SK-N-SH treated with all-trans-retinoic acid at 6 μM for 48 hours (cell line): Measurements from ENCODE around the gene SMTNL2.
"Not testable (repeated sequence)": the region's sequence is repeated elsewhere in the genome, so short reads cannot be mapped to it uniquely, and the experiment has no call there.

Experiments used
- ARNTL ChIP-seq: fragments of 450-650 bp; formaldehyde crosslinking; IDR thresholded peaks from 2 replicates; pipeline ENCODE4 v1.5.0; 2020; ENCODE audit warnings: low read depth, mild to moderate bottlenecking, moderate library complexity, borderline replicate concordance
- BACH2 ChIP-seq: fragments of 250-450 bp; sonication (Bioruptor Pico); IDR thresholded peaks from 2 replicates; pipeline ENCODE4 v1.9.0; 2021; ENCODE audit warnings: mild to moderate bottlenecking, borderline replicate concordance
- SNAI2 ChIP-seq: fragments of 250-450 bp; sonication (Bioruptor Pico); IDR thresholded peaks from 2 replicates; pipeline ENCODE4 v1.5.0; 2020; ENCODE audit warnings: mild to moderate bottlenecking, moderate library complexity
- TCF4 ChIP-seq: fragments of 250-450 bp; sonication (Bioruptor Pico); IDR thresholded peaks from 2 replicates; pipeline ENCODE4 v1.8.0; 2021; ENCODE audit warnings: mild to moderate bottlenecking, moderate library complexity, borderline replicate concordance
- ZC3H10 ChIP-seq: fragments of 250-450 bp; sonication (Bioruptor Pico); IDR thresholded peaks from 2 replicates; pipeline ENCODE4 v1.5.1; 2021; ENCODE audit warnings: mild to moderate bottlenecking, moderate library complexity
- ZNF565 ChIP-seq: fragments of 450-650 bp; formaldehyde crosslinking; conservative IDR thresholded peaks from 2 replicates; pipeline ENCODE4 v1.5.0; 2020; ENCODE audit warnings: low read depth, mild to moderate bottlenecking, moderate library complexity
- ZNF70 ChIP-seq: fragments of 450-650 bp; formaldehyde crosslinking; IDR thresholded peaks from 2 replicates; pipeline ENCODE4 v1.5.0; 2020; ENCODE audit warnings: mild to moderate bottlenecking, moderate library complexity
- ZNF8 ChIP-seq: fragments of 450-650 bp; formaldehyde crosslinking; IDR thresholded peaks from 2 replicates; pipeline ENCODE4 v1.5.0; 2020; ENCODE audit warnings: mild to moderate bottlenecking, moderate library complexity
- TF ChIP-seq, protein P1 (sequence below): fragments of 250-450 bp; sonication (Bioruptor Pico); IDR thresholded peaks from 2 replicates; pipeline ENCODE4 v1.5.1; 2021; ENCODE audit warnings: mild to moderate bottlenecking, moderate library complexity
- TF ChIP-seq, protein P2 (sequence below): fragments of 250-450 bp; sonication (Bioruptor Pico); IDR thresholded peaks from 2 replicates; pipeline ENCODE4 v1.8.0; 2020; ENCODE audit warnings: mild to moderate bottlenecking, moderate library complexity, borderline replicate concordance

DNA sequence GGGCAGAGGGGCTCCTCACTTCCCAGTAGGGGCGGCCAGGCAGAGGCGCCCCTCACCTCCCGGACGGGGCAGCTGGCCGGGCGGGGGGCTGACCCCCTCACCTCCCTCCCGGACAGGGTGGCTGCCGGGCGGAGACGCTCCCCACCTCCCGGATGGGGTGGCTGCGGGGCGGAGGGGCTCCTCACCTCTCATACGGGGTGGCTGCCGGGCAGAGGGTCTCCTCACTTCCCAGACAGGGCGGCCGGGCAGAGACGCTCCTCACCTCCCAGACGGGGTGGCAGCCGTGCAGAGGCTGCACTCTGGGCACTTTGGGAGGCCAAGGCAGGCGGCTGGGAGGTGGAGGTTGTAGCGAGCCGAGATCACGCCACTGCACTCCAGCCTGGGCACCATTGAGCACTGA, 6.0 kb upstream of the SMTNL2 start:
- not testable (repeated sequence) for TF ChIP-seq SNAI2, TCF4, ZC3H10, ARNTL, ZNF70, ZNF565, BACH2, ZNF8 (CRISPR knock-in tag)
- TF ChIP-seq, protein P1, sequence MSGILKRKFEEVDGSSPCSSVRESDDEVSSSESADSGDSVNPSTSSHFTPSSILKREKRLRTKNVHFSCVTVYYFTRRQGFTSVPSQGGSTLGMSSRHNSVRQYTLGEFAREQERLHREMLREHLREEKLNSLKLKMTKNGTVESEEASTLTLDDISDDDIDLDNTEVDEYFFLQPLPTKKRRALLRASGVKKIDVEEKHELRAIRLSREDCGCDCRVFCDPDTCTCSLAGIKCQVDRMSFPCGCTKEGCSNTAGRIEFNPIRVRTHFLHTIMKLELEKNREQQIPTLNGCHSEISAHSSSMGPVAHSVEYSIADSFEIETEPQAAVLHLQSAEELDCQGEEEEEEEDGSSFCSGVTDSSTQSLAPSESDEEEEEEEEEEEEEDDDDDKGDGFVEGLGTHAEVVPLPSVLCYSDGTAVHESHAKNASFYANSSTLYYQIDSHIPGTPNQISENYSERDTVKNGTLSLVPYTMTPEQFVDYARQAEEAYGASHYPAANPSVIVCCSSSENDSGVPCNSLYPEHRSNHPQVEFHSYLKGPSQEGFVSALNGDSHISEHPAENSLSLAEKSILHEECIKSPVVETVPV: not testable (repeated sequence)
- TF ChIP-seq, protein P2, sequence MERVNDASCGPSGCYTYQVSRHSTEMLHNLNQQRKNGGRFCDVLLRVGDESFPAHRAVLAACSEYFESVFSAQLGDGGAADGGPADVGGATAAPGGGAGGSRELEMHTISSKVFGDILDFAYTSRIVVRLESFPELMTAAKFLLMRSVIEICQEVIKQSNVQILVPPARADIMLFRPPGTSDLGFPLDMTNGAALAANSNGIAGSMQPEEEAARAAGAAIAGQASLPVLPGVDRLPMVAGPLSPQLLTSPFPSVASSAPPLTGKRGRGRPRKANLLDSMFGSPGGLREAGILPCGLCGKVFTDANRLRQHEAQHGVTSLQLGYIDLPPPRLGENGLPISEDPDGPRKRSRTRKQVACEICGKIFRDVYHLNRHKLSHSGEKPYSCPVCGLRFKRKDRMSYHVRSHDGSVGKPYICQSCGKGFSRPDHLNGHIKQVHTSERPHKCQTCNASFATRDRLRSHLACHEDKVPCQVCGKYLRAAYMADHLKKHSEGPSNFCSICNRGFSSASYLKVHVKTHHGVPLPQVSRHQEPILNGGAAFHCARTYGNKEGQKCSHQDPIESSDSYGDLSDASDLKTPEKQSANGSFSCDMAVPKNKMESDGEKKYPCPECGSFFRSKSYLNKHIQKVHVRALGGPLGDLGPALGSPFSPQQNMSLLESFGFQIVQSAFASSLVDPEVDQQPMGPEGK (CRISPR knock-in tag): not testable (repeated sequence)
